GM12801 (cell line): ENCODE results near the gene COL20A1.

Source experiments
- TF ChIP-seq, protein P1 (sequence below): IDR thresholded peaks from one replicate; pipeline ENCODE4 v1.5.1; 2011; ENCODE audit warnings: control low read depth; ENCODE audit not compliant: insufficient read length; ENCODE audit errors: extremely low read depth

Gene COL20A1

GRCh38 chr20:63282946-63283345 is 10.0 kb upstream of the COL20A1 start:
- TF ChIP-seq, protein P1, sequence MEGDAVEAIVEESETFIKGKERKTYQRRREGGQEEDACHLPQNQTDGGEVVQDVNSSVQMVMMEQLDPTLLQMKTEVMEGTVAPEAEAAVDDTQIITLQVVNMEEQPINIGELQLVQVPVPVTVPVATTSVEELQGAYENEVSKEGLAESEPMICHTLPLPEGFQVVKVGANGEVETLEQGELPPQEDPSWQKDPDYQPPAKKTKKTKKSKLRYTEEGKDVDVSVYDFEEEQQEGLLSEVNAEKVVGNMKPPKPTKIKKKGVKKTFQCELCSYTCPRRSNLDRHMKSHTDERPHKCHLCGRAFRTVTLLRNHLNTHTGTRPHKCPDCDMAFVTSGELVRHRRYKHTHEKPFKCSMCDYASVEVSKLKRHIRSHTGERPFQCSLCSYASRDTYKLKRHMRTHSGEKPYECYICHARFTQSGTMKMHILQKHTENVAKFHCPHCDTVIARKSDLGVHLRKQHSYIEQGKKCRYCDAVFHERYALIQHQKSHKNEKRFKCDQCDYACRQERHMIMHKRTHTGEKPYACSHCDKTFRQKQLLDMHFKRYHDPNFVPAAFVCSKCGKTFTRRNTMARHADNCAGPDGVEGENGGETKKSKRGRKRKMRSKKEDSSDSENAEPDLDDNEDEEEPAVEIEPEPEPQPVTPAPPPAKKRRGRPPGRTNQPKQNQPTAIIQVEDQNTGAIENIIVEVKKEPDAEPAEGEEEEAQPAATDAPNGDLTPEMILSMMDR = no peak

GRCh38 chr20:63283397-63284082 is 9.4 kb upstream of the COL20A1 start:
- TF ChIP-seq, protein P1 = no peak

DNA sequence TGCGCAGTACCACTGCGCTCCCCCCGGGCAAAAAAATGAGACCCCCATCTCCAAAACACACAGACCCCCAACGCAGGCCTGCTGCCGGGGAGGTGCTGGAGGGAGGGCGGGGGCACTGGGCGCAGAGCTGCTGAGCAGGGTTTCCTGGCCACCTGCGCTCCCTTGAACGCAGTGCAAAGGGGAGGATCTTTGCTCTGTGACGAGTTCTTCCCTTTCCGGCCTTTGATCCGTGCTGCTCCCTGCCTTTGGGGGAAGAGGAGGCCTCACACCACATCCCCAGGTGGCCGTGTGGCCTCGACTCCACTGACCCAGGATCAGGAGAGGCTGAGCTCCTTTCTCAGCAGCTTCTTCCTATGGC is 8.9 kb upstream of the COL20A1 start:
- TF ChIP-seq, protein P1 = no peak

DNA sequence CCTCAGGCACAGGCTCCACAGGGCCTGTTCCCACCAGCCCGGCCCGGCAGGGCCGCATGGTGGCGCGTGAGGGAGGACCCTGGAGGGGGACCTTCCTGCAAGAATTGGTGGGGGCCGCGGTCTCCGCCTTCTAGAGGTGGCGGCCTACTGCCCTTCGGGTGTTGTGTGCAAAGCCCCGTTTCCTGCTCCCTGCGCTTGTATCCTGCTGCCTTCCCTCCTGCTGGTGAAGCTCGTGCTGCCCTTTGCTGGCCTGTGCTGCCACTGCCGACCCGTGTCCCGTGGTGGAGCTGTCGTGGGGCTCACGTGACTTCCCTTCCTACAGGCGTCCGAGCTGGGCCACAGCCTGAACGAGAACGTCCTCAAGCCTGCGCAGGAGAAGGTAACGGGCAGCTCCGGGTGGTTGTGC is 8.4 kb upstream of the COL20A1 start:
- TF ChIP-seq, protein P1 = no peak

GRCh38 chr20:63284981-63285524 is 7.9 kb upstream of the COL20A1 start:
- TF ChIP-seq, protein P1 = no peak

DNA sequence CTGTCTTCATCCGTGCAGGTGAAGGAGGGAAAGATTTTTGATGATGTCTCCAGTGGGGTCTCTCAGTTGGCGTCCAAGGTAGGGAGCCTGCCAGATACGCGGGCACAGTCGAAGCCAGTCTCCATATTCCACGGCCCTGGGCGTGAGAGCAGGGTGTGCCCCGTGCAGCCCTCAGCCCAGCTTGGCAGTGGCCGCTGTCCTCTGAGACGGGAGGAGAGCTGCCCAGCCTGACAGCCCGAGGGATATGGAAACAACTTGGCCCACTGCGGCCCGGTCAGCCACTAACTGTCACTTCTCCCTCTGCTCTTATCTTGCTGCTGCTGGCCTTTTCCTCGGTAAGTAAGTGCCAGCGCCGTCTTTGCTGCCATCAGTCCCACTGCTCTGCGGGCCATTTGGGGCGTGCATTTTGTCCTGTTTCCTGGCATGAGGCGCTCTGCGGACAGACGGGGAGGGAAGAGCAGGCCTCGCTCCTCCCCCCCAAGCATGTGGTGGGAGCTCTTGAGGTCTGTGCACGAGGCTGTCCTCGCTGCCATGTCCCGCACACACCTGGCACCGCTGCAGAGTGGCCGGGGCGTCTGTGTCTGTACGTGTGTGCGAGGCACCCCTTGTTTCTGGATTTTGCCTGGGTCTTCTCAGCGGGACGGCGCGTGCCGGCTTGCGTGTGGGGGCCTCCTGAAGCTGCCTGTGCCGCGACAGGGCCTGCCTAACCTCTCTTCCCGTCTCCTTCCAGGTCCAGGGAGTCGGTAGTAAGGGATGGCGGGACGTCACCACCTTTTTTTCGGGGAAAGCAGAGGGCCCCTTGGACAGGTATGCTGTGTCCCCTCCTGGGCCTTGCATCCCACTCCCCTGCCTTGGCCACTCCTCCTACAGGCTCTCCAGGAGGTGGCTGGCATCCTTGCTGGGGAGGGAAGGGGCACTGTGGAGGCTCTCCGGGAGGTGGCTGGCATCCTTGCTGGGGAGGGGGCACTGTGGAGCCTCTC is 7.1 kb upstream of the COL20A1 start:
- TF ChIP-seq, protein P1 = no peak

GRCh38 chr20:63286781-63287696 is 5.9 kb upstream of the COL20A1 start:
- TF ChIP-seq, protein P1 = no peak
